ENCODE data around the gene EMC10. TPM values are rescaled to one million over a fixed set of nuclear protein-coding genes. Genes with fewer than 3 reads are reported as not detected.

The EMC10 gene
- polyA plus RNA-seq, 1 of the 3 experiments (the other 2 are of a cell fraction), result 218 TPM

GRCh38 chr19:50512999-50513745, 36.9 kb downstream of the EMC10 start:
- Histone ChIP-seq H3K79me2 (ENCODE audit: insufficient read depth) (peaks cover 14% of the 10 kb centered on the region; the same call in 1 of the 2 replicates), H3K9me2 (no peaks in the 10 kb centered on the region), H3K4me3 (ENCODE audit: low read depth in 2 of 2, low read length in 1 of 2) (no peak overlapping the region; a peak in 1 of 4 replicates), H3K27me3 (ENCODE audit: insufficient read depth) (no peaks in the 10 kb centered on the region), H4K20me1 (ENCODE audit: insufficient read depth) (no peaks in the 10 kb centered on the region), H3K9me3 (no peaks in the 10 kb centered on the region), H3K27ac (ENCODE audit: low read depth in 2 of 2, low read length in 1 of 2) (peak overlapping the region in 1 of 2 experiments; percentile 98; a peak in 2 of 4 replicates), H2AFZ (ENCODE audit: low read depth) (no peak overlapping the region), H3K36me3 (replicated peaks in 1 of 2; ENCODE audit: control insufficient read depth in 1 of 2, insufficient read depth in 2 of 2, low read length in 1 of 2) (no peaks in the 10 kb centered on the region), H3K4me2 (no peak overlapping the region), H3K4me1 (ENCODE audit: control insufficient read depth in 1 of 2, insufficient read depth in 2 of 2, low read depth in 1 of 2, low read length in 1 of 2) (peaks cover 0 to 41% of the 10 kb centered on the region in 2 experiments; a peak in 1 of 4 replicates), H3F3A (replicated peaks; ENCODE audit: insufficient read depth) (no peaks in the 10 kb centered on the region), H3K9ac (no peak overlapping the region)
- CTCF ChIA-PET, result interaction anchor here (1.1 to 6.1 kb wide), 5 partner anchors 9 to 43 kb away, joined by 3 to 54 read pairs (median 4); no protein-coding TSS in a partner anchor
- TF ChIP-seq SMC3 (IDR thresholded peaks at IDR 0.05; ENCODE audit: low read depth, low read length), result no peak
- no peak for TF ChIP-seq PBX3 (IDR thresholded peaks at IDR 0.05)
- TF ChIP-seq YY1 (IDR thresholded peaks at IDR 0.05; ENCODE audit: low read depth), result no peak
- no peak for TF ChIP-seq RXRA (IDR thresholded peaks at IDR 0.05; ENCODE audit: borderline replicate concordance, low read depth)
- no peak for TF ChIP-seq GABPA (IDR thresholded peaks at IDR 0.05; ENCODE audit: low read depth)
- TF ChIP-seq USF1 (IDR thresholded peaks at IDR 0.05; ENCODE audit: borderline replicate concordance, low read depth), result no peak
- TF ChIP-seq RCOR1 (IDR thresholded peaks at IDR 0.05; ENCODE audit: low read length), result no peak
- no peak for TF ChIP-seq MEF2A (IDR thresholded peaks at IDR 0.05; ENCODE audit: borderline replicate concordance, low read depth)
- TF ChIP-seq ELF1 (IDR thresholded peaks at IDR 0.05), result no peak
- WGBS (ENCODE audit: low lambda C conversion rate), result 91% methylated on average over 12 of the region's 12 CpGs
- POLR2A ChIA-PET, result no interaction called here
- DNase-seq, result no peak

- WGBS (ENCODE audit: low lambda C conversion rate), result 65% methylated on average over 13 of the region's 22 CpGs
- H3K79me2 ChIP-seq (ENCODE audit: insufficient read depth), result peaks cover 14% of the 10 kb centered on the region; the same call in 1 of the 2 replicates
- H4K20me1 ChIP-seq (ENCODE audit: insufficient read depth), result no peaks in the 10 kb centered on the region
- no peak within 1 kb of the TSS for H3K9ac ChIP-seq
- no peaks in the 10 kb centered on the region for H3K36me3 ChIP-seq (replicated peaks in 1 of 2; ENCODE audit: control insufficient read depth in 1 of 2, insufficient read depth in 2 of 2, low read length in 1 of 2)
- H3K27me3 ChIP-seq (ENCODE audit: insufficient read depth), result no peaks in the 10 kb centered on the region
- POLR2A ChIA-PET, result no interaction called here
- no peaks in the 10 kb centered on the region for H3K9me3 ChIP-seq
- H3K27ac ChIP-seq (ENCODE audit: low read depth in 2 of 2, low read length in 1 of 2), result peak within 1 kb of the TSS in 1 of 2 experiments; percentile 98; a peak in 2 of 4 replicates
- TF ChIP-seq GATA2 (CRISPR knock-in tag; IDR thresholded peaks at IDR 0.05) (no peak), MXI1 (IDR thresholded peaks at IDR 0.05; ENCODE audit: low read depth, low read length) (peak; percentile 4; the same call in 1 of the 2 replicates)
- peaks cover 0 to 41% of the 10 kb centered on the region in 2 experiments; a peak in 1 of 4 replicates for H3K4me1 ChIP-seq (ENCODE audit: control insufficient read depth in 1 of 2, insufficient read depth in 2 of 2, low read depth in 1 of 2, low read length in 1 of 2)
- no peak within 1 kb of the TSS for H3K4me2 ChIP-seq
- H3K4me3 ChIP-seq (ENCODE audit: low read depth in 2 of 2, low read length in 1 of 2), result peak within 1 kb of the TSS in 1 of 2 experiments; percentile 37; a peak in 1 of 4 replicates
- peak; percentile 67 for DNase-seq
- no peak within 1 kb of the TSS for H2AFZ ChIP-seq (ENCODE audit: low read depth)
- CTCF ChIA-PET, result interaction anchor here (1.1 to 6.1 kb wide), 4 partner anchors 24 to 94 kb away, joined by 3 to 54 read pairs (median 4); no protein-coding TSS in a partner anchor
- H3K9me2 ChIP-seq, result no peaks in the 10 kb centered on the region
- H3F3A ChIP-seq (replicated peaks; ENCODE audit: insufficient read depth), result no peaks in the 10 kb centered on the region
Observed at GRCh38 chr19:50513746-50514345, 37.5 kb downstream of the EMC10 start, which contains the start of gene ASPDH. Gene ASPDH, minus strand, starts transcription at chr19:50513913. Its CDS starts 90 bp downstream, at chr19:50513823.

Measured in SK-N-SH (cell line).